ENCODE measurements around the gene OR5I1. TPM values are rescaled to one million over a fixed set of nuclear protein-coding genes. Genes with fewer than 3 reads are reported as not detected.

OR5I1 gene
- total and polyA plus RNA-seq, 2 donors (not counting 1 experiment from before 2014, with no cell fraction given) = not detected

GRCh38 chr11:55920537-55920936, 15.7 kb downstream of the OR5I1 start:
- H3K4me1 Mint-ChIP-seq = no peaks in the 10 kb centered on the region
- POLR2A ChIA-PET = no interaction called here
- Histone ChIP-seq H3K9ac (ENCODE audit: low read length) (no peak overlapping the region), H3K9me3 (ENCODE audit: control extremely low read depth in 1 of 3, control insufficient read depth in 2 of 3, insufficient read depth in 1 of 3, low read length in 2 of 3) (peaks cover 0 to 11% (median 0%) of the 10 kb centered on the region in 3 donors), H4K20me1 (ENCODE audit: control insufficient read depth, insufficient read depth, low read length, poor library complexity, severe bottlenecking) (no peaks in the 10 kb centered on the region), H3K79me2 (ENCODE audit: control insufficient read depth, insufficient read depth, low read length) (no peaks in the 10 kb centered on the region), H3K4me3 (ENCODE audit: control extremely low read depth in 1 of 5, extremely low read depth in 1 of 5, insufficient read depth in 1 of 5, low read depth in 2 of 5, low read length in 4 of 5) (no peak overlapping the region), H3K4me2 (replicated peaks; ENCODE audit: low read depth, low read length, poor library complexity, severe bottlenecking) (no peak overlapping the region), H3K36me3 (replicated peaks in 1 of 2; ENCODE audit: control extremely low read depth in 1 of 2, control insufficient read depth in 1 of 2, extremely low read depth in 1 of 2, insufficient read depth in 2 of 2, low read length in 1 of 2) (no peaks in the 10 kb centered on the region), H3K27ac (ENCODE audit: low read length in 2 of 2) (no peak overlapping the region), H3K4me1 (ENCODE audit: control insufficient read depth in 2 of 2, insufficient read depth in 2 of 2, low read length in 2 of 2) (no peaks in the 10 kb centered on the region), H2AFZ (ENCODE audit: insufficient read depth, low read depth, low read length, poor library complexity, severe bottlenecking) (no peak overlapping the region), H3K27me3 (replicated peaks in 1 of 4; ENCODE audit: control extremely low read depth in 1 of 4, control insufficient read depth in 3 of 4, insufficient read depth in 4 of 4, low read length in 3 of 4) (no peaks in the 10 kb centered on the region)
- DNase-seq (no peak), ATAC-seq (ENCODE audit: low read depth) (no peak)
- H3K27ac Mint-ChIP-seq = no peak overlapping the region
- H3K9me3 Mint-ChIP-seq (ENCODE audit: insufficient read depth) = peaks cover 2% of the 10 kb centered on the region
- 79% methylated on average over 4 of the region's 5 CpGs for WGBS (ENCODE audit: insufficient coverage)
- H3K27me3 Mint-ChIP-seq = no peaks in the 10 kb centered on the region
- intact Hi-C loops (cut with micrococcal nuclease) = no loop called here
- TF ChIP-seq EZH2 (IDR thresholded peaks at IDR 0.05; ENCODE audit: borderline replicate concordance, insufficient read depth, low read depth, low read length, poor library complexity, severe bottlenecking) (no peak), CTCF (IDR thresholded peaks at IDR 0.05) (no peak)
- CTCF ChIA-PET = no interaction called here
- H3K4me3 Mint-ChIP-seq = no peak overlapping the region

GRCh38 chr11:55914482-55914881, 21.7 kb downstream of the OR5I1 start, which contains the start of gene OR5W2:
OR5W2 (minus strand) TSS chr11:55914582; CDS start chr11:55914582, 0 bp downstream.
- Histone ChIP-seq H3K79me2 (ENCODE audit: control insufficient read depth, insufficient read depth, low read length) (no peaks in the 10 kb centered on the region), H3K4me1 (ENCODE audit: control insufficient read depth in 2 of 2, insufficient read depth in 2 of 2, low read length in 2 of 2) (no peaks in the 10 kb centered on the region), H3K4me3 (ENCODE audit: control extremely low read depth in 1 of 5, extremely low read depth in 1 of 5, insufficient read depth in 1 of 5, low read depth in 2 of 5, low read length in 4 of 5) (no peak within 1 kb of the TSS), H3K27me3 (replicated peaks in 1 of 4; ENCODE audit: control extremely low read depth in 1 of 4, control insufficient read depth in 3 of 4, insufficient read depth in 4 of 4, low read length in 3 of 4) (no peaks in the 10 kb centered on the region), H3K9me3 (ENCODE audit: control extremely low read depth in 1 of 3, control insufficient read depth in 2 of 3, insufficient read depth in 1 of 3, low read length in 2 of 3) (no peaks in the 10 kb centered on the region), H3K27ac (ENCODE audit: low read length in 2 of 2) (no peak within 1 kb of the TSS), H2AFZ (ENCODE audit: insufficient read depth, low read depth, low read length, poor library complexity, severe bottlenecking) (no peak within 1 kb of the TSS), H3K4me2 (replicated peaks; ENCODE audit: low read depth, low read length, poor library complexity, severe bottlenecking) (no peak within 1 kb of the TSS), H4K20me1 (ENCODE audit: control insufficient read depth, insufficient read depth, low read length, poor library complexity, severe bottlenecking) (no peaks in the 10 kb centered on the region), H3K36me3 (replicated peaks in 1 of 2; ENCODE audit: control extremely low read depth in 1 of 2, control insufficient read depth in 1 of 2, extremely low read depth in 1 of 2, insufficient read depth in 2 of 2, low read length in 1 of 2) (no peaks in the 10 kb centered on the region), H3K9ac (ENCODE audit: low read length) (no peak within 1 kb of the TSS)
- TF ChIP-seq CTCF (IDR thresholded peaks at IDR 0.05) = no peak
- WGBS (ENCODE audit: insufficient coverage) = no CpG with 5 or more reads among the region's 1 CpG
- Mint-ChIP-seq H3K9me3 (ENCODE audit: insufficient read depth) (no peaks in the 10 kb centered on the region), H3K4me3 (no peak within 1 kb of the TSS), H3K4me1 (no peaks in the 10 kb centered on the region), H3K27ac (no peak within 1 kb of the TSS), H3K27me3 (no peaks in the 10 kb centered on the region)
- POLR2A ChIA-PET = no interaction called here
- no peak for ATAC-seq (ENCODE audit: low read depth)
- intact Hi-C loops (cut with micrococcal nuclease) = no loop called here
- DNase-seq = no peak
- CTCF ChIA-PET = no interaction called here
